SH-SY5Y (cell line): Measurements from ENCODE around the gene ANKRD28.

Source experiments
- GATA2 ChIP-seq: IDR thresholded peaks from 2 replicates; pipeline ENCODE4 v1.6.1; 2011; ENCODE audit warnings: mild to moderate bottlenecking, low read depth, low read length
- GATA3 ChIP-seq: IDR thresholded peaks from 2 replicates; pipeline ENCODE4 v1.6.1; 2011; ENCODE audit warnings: low read depth, mild to moderate bottlenecking, low read length, moderate library complexity

DNA sequence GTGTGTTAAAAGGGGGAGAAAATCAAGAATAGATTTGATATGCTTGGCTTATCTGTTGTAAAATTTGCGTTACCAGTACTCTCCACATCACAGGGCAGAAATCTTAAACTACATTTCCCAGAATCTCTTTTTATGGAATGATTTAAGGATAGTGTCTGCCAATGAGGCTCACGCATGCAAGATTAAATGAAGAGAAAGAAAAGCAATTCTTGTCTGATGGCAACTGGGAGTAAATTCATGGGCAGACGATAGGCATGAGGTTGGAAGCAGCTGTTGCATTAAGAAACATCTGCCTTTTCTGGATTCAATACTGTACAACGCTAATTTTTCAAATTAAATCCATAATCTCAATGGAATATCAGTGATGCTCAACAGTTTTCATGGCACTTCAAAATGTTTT, 27.2 kb upstream of the ANKRD28 start:
- no peak for TF ChIP-seq GATA3
- TF ChIP-seq GATA2, result no peak
